Measurements from ENCODE around the gene SPG21. TPM values are rescaled to one million over a fixed set of nuclear protein-coding genes. Genes with fewer than 3 reads are reported as not detected.
"Not testable (repeated sequence)": the region's sequence is repeated elsewhere in the genome, so short reads cannot be mapped to it uniquely, and the experiment has no call there.

The SPG21 gene
- total and polyA plus RNA-seq, 2 donors, result 56.2 to 87.6 TPM

- Histone ChIP-seq H3K4me1 (ENCODE audit: insufficient read depth) (no peaks in the 10 kb centered on the region), H3K27ac (ENCODE audit: low read depth) (no peak overlapping the region), H3K4me3 (ENCODE audit: low read depth, low read length) (no peak overlapping the region), H3K36me3 (ENCODE audit: insufficient read depth) (peaks cover 5% of the 10 kb centered on the region)
- DNase-seq (ENCODE audit: extremely low spot score), result no peak
These were observed 31.8 kb upstream of the SPG21 start for GRCh38 chr15:65021488-65021887.

GRCh38 chr15:65020419-65020818 is 30.7 kb upstream of the SPG21 start:
- Histone ChIP-seq H3K27ac (ENCODE audit: low read depth) (no peak overlapping the region), H3K36me3 (ENCODE audit: insufficient read depth) (peaks cover 4% of the 10 kb centered on the region), H3K4me3 (ENCODE audit: low read depth, low read length) (no peak overlapping the region), H3K4me1 (ENCODE audit: insufficient read depth) (no peaks in the 10 kb centered on the region)
- no peak for DNase-seq (ENCODE audit: extremely low spot score)
- WGBS, result 98% methylated on average over 1 of the region's 1 CpG

DNA sequence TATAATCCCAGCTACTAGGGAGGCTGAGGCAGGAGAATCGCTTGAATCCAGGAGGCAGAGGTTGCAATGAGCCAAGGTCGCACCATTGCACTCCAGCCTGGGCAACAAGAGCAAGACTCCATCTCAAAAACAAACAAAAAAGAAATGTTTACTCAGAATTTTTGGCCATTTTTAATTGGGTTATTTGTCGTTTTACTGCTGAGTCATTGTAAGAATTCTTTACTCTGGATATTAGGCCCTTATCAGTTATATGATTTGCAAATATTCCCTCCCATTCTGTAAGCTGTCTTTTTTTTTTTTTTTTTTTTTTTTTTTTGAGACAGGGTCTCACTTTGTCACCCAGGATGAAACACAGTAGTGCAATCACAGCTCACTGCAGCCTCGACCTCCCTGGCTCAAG is 21.5 kb upstream of the SPG21 start:
- H3K4me1 ChIP-seq (ENCODE audit: insufficient read depth); H3K27ac ChIP-seq (ENCODE audit: low read depth); DNase-seq (ENCODE audit: extremely low spot score); H3K36me3 ChIP-seq (ENCODE audit: insufficient read depth); H3K4me3 ChIP-seq (ENCODE audit: low read depth, low read length): not testable (repeated sequence)
- 91% methylated on average over 4 of the region's 4 CpGs for WGBS

- Histone ChIP-seq H3K4me3 (ENCODE audit: low read depth, low read length) (no peak overlapping the region), H3K36me3 (ENCODE audit: insufficient read depth) (no peaks in the 10 kb centered on the region), H3K4me1 (ENCODE audit: insufficient read depth) (no peaks in the 10 kb centered on the region), H3K27ac (ENCODE audit: low read depth) (no peak overlapping the region)
- WGBS, result 58% methylated on average over 2 of the region's 2 CpGs
- DNase-seq (ENCODE audit: extremely low spot score), result no peak
These were observed 19.3 kb upstream of the SPG21 start for GRCh38 chr15:65008983-65009382.

DNA sequence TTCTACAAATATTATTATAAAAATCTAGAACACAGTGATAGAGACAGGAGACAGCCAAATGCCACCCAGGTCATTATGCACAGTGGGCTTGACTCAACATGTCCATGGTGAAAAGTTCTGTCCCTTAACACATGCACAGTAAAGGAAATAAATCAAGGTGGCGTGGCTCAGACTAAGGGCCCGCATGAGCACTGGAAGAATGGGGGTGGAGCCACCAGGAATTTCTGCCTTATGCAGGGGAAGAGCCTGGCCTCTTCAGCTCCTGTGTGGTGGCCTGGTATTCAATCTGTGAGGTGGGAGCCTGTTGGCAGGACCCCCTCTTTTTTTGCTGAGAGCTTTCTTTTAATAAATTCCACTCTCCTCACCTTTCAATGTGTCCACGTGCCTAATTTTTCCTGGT is 17.2 kb upstream of the SPG21 start:
- Histone ChIP-seq H3K4me3 (ENCODE audit: low read depth, low read length) (no peak overlapping the region), H3K4me1 (ENCODE audit: insufficient read depth) (no peaks in the 10 kb centered on the region), H3K36me3 (ENCODE audit: insufficient read depth) (no peaks in the 10 kb centered on the region), H3K27ac (ENCODE audit: low read depth) (no peak overlapping the region)
- DNase-seq (ENCODE audit: extremely low spot score), result no peak
- 84% methylated on average over 3 of the region's 3 CpGs for WGBS

DNA sequence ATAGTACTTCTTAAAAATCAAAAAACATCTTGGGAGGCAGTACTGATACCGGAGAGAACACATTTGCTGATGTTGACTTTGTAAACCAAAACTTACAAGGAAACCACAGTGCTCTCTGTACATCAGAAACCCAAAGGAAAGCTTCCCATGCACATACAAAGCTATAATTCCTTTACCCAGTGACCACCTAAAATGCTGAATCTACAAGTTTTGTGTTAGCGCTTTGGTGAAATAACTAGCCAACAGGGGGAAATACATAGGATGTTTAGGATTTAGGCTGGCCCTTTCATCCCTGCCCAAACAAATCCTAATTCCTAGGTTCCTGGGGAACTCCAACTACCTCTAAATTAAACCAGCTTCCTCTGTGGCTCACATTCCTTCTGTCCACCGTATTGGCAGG is 15.3 kb upstream of the SPG21 start:
- H3K36me3 ChIP-seq (ENCODE audit: insufficient read depth), result no peaks in the 10 kb centered on the region
- 81% methylated on average over 3 of the region's 3 CpGs for WGBS

GRCh38 chr15:64997745-64998375 is 8.1 kb upstream of the SPG21 start:
- Histone ChIP-seq H3K4me3 (ENCODE audit: low read depth, low read length) (no peak overlapping the region), H3K36me3 (ENCODE audit: insufficient read depth) (no peaks in the 10 kb centered on the region), H3K27ac (ENCODE audit: low read depth) (no peak overlapping the region), H3K4me1 (ENCODE audit: insufficient read depth) (no peaks in the 10 kb centered on the region)
- DNase-seq (ENCODE audit: extremely low spot score), result no peak
- 84% methylated on average over 4 of the region's 4 CpGs for WGBS

More for the DNA sequence above, 15.3 kb upstream of the SPG21 start:
- no peak overlapping the region for H3K27ac ChIP-seq (ENCODE audit: low read depth)
- no peak overlapping the region for H3K4me3 ChIP-seq (ENCODE audit: low read depth, low read length)
- DNase-seq (ENCODE audit: extremely low spot score), result no peak
- no peaks in the 10 kb centered on the region for H3K4me1 ChIP-seq (ENCODE audit: insufficient read depth)

GRCh38 chr15:64997066-64997465 is 7.4 kb upstream of the SPG21 start:
- no peak for DNase-seq (ENCODE audit: extremely low spot score)
- Histone ChIP-seq H3K4me3 (ENCODE audit: low read depth, low read length) (no peak overlapping the region), H3K27ac (ENCODE audit: low read depth) (no peak overlapping the region), H3K36me3 (ENCODE audit: insufficient read depth) (no peaks in the 10 kb centered on the region), H3K4me1 (ENCODE audit: insufficient read depth) (no peaks in the 10 kb centered on the region)
- 63% methylated on average over 5 of the region's 5 CpGs for WGBS

DNA sequence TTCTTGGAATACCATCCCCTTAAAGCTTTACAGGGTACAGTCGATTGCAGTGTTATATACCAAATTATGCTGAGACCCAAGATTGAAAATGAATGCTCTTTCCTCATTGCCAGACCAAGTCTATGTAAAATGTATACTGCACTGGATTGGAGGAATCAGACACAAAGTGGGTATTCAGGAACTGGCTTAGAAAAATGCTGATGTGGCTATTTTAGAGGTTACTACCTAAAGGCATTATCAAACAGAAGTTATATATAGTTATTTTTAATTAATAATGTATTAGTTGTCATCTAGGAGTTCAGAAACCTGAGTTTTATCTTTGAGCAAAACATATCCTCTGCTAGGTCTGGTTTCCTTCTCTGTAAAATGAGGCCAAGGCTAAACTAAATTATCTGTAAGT is 3.6 kb upstream of the SPG21 start:
- DNase-seq (ENCODE audit: extremely low spot score), result no peak
- Histone ChIP-seq H3K4me3 (ENCODE audit: low read depth, low read length) (no peak overlapping the region), H3K27ac (ENCODE audit: low read depth) (no peak overlapping the region), H3K36me3 (ENCODE audit: insufficient read depth) (no peaks in the 10 kb centered on the region), H3K4me1 (ENCODE audit: insufficient read depth) (no peaks in the 10 kb centered on the region)
- WGBS, result 70% methylated on average over 1 of the region's 1 CpG

GRCh38 chr15:64991536-64992135 is 1.9 kb upstream of the SPG21 start:
- Histone ChIP-seq H3K36me3 (ENCODE audit: insufficient read depth) (no peaks in the 10 kb centered on the region), H3K4me1 (ENCODE audit: insufficient read depth) (no peaks in the 10 kb centered on the region), H3K4me3 (ENCODE audit: low read depth, low read length) (no peak overlapping the region), H3K27ac (ENCODE audit: low read depth) (no peak overlapping the region)
- DNase-seq (ENCODE audit: extremely low spot score), result no peak
- WGBS, result 44% methylated on average over 2 of the region's 2 CpGs

DNA sequence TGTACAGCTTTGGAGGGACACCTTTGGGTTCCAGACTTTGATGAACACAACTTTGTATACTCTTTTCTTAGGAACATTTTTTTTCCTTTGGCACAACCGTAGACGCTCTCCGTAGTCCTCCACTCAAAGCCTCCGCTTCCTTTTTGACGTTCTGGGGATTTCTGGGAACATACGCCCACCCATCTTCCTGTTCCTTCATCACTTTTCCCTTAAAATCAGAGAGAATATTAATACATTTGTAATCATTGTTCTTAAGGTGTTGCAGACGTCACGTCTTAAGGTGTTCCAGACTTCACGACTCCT is 405 bp upstream of the SPG21 start:
- WGBS, result 3% methylated on average over 9 of the region's 9 CpGs
- Histone ChIP-seq H3K36me3 (ENCODE audit: insufficient read depth) (no peaks in the 10 kb centered on the region), H3K4me3 (ENCODE audit: low read depth, low read length) (peak overlapping the region; percentile 99), H3K4me1 (ENCODE audit: insufficient read depth) (no peaks in the 10 kb centered on the region), H3K27ac (ENCODE audit: low read depth) (peak overlapping the region; percentile 93)
- no peak for DNase-seq (ENCODE audit: extremely low spot score)

DNA sequence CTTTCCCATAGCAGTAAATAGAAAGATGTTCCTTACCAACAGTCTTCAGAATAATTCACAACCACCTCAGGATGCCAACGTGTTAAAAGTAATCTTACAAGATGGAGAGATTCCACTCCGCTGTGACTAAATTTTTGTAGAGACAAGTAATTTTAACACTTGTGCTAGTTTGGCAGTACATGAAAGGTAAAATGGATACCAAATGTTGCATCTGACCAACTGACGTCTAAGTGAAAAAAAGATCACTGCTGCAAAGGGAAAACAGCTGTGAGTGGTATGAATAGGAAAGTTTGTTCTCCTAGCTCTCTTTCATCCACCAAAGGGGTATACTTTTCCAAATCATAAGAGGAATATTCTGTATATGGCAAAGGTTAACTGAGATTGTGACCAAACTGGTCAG is 2.6 kb downstream of the SPG21 start:
- H3K36me3 ChIP-seq (ENCODE audit: insufficient read depth), result no peaks in the 10 kb centered on the region
- no peak overlapping the region for H3K27ac ChIP-seq (ENCODE audit: low read depth)
- 46% methylated on average over 3 of the region's 3 CpGs for WGBS
- no peaks in the 10 kb centered on the region for H3K4me1 ChIP-seq (ENCODE audit: insufficient read depth)
- DNase-seq (ENCODE audit: extremely low spot score), result no peak
- H3K4me3 ChIP-seq (ENCODE audit: low read depth, low read length), result no peak overlapping the region

GRCh38 chr15:64985366-64986033 is 4.2 kb downstream of the SPG21 start:
- Histone ChIP-seq H3K27ac (ENCODE audit: low read depth) (peak overlapping the region; percentile 11), H3K36me3 (ENCODE audit: insufficient read depth) (no peaks in the 10 kb centered on the region), H3K4me3 (ENCODE audit: low read depth, low read length) (no peak overlapping the region), H3K4me1 (ENCODE audit: insufficient read depth) (no peaks in the 10 kb centered on the region)
- no peak for DNase-seq (ENCODE audit: extremely low spot score)
- WGBS, result 32% methylated on average over 9 of the region's 9 CpGs

DNA sequence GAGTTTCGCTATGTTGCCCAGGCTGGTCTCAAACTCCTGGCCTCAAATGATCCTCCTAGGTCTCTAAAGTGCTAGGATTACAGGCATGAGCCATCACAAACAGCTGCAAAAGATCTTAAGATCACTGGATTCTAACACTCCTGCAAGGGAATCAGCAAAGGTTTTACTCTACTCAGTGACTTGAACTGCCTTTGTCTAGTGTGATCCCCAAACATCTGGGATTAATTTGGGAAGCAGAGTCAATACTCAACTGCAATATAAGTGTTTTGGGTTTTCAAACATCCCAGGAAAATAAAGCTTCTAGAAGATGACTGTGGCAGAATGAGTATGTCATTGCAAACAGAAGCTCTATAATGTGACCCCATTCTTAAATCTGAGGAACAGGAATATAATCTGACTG is 7.2 kb downstream of the SPG21 start:
- WGBS, result 93% methylated on average over 1 of the region's 1 CpG

More for the DNA sequence above, 7.2 kb downstream of the SPG21 start:
- Histone ChIP-seq H3K4me1 (ENCODE audit: insufficient read depth) (no peaks in the 10 kb centered on the region), H3K4me3 (ENCODE audit: low read depth, low read length) (no peak overlapping the region), H3K36me3 (ENCODE audit: insufficient read depth) (no peaks in the 10 kb centered on the region), H3K27ac (ENCODE audit: low read depth) (no peak overlapping the region)
- no peak for DNase-seq (ENCODE audit: extremely low spot score)
